ACC112 (cell line): ENCODE results near the gene GALNT13.

Source experiments
- H2AFZ ChIP-seq: fragments of 200-600 bp; sonication (generic); one replicate; pipeline ENCODE4 v1.6.0; 2017; ENCODE audit warnings: antibody characterized with exemption, low read length; ENCODE audit not compliant: unreplicated experiment
- H3K27ac ChIP-seq: fragments of 200-600 bp; sonication (generic); 2 replicates; pipeline ENCODE4 v1.5.1; 2014; ENCODE audit warnings: low read depth, mild to moderate bottlenecking, antibody characterized with exemption, low read length, moderate library complexity
- H3K27me3 ChIP-seq: fragments of 200-600 bp; sonication (generic); 2 replicates; pipeline ENCODE4 v1.6.1; 2014; ENCODE audit warnings: mild to moderate bottlenecking, antibody characterized with exemption, low read length, moderate library complexity, mixed read lengths; ENCODE audit not compliant: insufficient read depth
- H3K36me3 ChIP-seq: fragments of 200-600 bp; sonication (generic); 2 replicates; pipeline ENCODE4 v1.6.1; 2016; ENCODE audit warnings: mild to moderate bottlenecking, antibody characterized with exemption, low read length, moderate library complexity, mixed read lengths; ENCODE audit not compliant: insufficient read depth
- H3K4me1 ChIP-seq: fragments of 200-600 bp; sonication (generic); one replicate; pipeline ENCODE4 v1.6.1; 2016; ENCODE audit warnings: low read length, mixed read lengths; ENCODE audit not compliant: insufficient read depth, unreplicated experiment, control insufficient read depth
- H3K4me3 ChIP-seq: fragments of 200-600 bp; sonication (generic); 2 replicates; pipeline ENCODE4 v1.5.1; 2014; ENCODE audit warnings: mild to moderate bottlenecking, low read depth, low read length
- H3K79me2 ChIP-seq: fragments of 200-600 bp; sonication (generic); one replicate; pipeline ENCODE4 v1.6.0; 2016; ENCODE audit warnings: low read length; ENCODE audit not compliant: control insufficient read depth, unreplicated experiment, insufficient read depth

GALNT13 gene

GRCh38 chr2:153946036-153946435 is 74.3 kb downstream of the GALNT13 start:
- Histone ChIP-seq H3K27ac (no peak overlapping the region), H3K27me3 (no peaks in the 10 kb centered on the region), H3K4me1 (no peaks in the 10 kb centered on the region), H3K4me3 (no peak overlapping the region), H3K79me2 (no peaks in the 10 kb centered on the region), H3K36me3 (no peaks in the 10 kb centered on the region), H2AFZ (no peak overlapping the region)

GRCh38 chr2:153953761-153954160 is 82.0 kb downstream of the GALNT13 start:
- Histone ChIP-seq H3K4me3 (no peak overlapping the region), H3K4me1 (no peaks in the 10 kb centered on the region), H3K79me2 (no peaks in the 10 kb centered on the region), H3K36me3 (no peaks in the 10 kb centered on the region), H2AFZ (no peak overlapping the region), H3K27ac (no peak overlapping the region), H3K27me3 (no peaks in the 10 kb centered on the region)

- no peaks in the 10 kb centered on the region for H3K4me1 ChIP-seq
- H2AFZ ChIP-seq: no peak overlapping the region
- H3K27me3 ChIP-seq: no peaks in the 10 kb centered on the region
- H3K36me3 ChIP-seq: no peaks in the 10 kb centered on the region
- H3K27ac ChIP-seq: no peak overlapping the region
- H3K4me3 ChIP-seq: no peak overlapping the region
- no peaks in the 10 kb centered on the region for H3K79me2 ChIP-seq
Measured at GRCh38 chr2:153963256-153963655, 91.5 kb downstream of the GALNT13 start.

GRCh38 chr2:153967248-153967973 is 95.7 kb downstream of the GALNT13 start:
- H3K79me2 ChIP-seq: no peaks in the 10 kb centered on the region
- no peak overlapping the region for H2AFZ ChIP-seq
- H3K27me3 ChIP-seq: no peaks in the 10 kb centered on the region
- H3K4me1 ChIP-seq: no peaks in the 10 kb centered on the region
- no peak overlapping the region for H3K4me3 ChIP-seq
- H3K27ac ChIP-seq: no peak overlapping the region
- no peaks in the 10 kb centered on the region for H3K36me3 ChIP-seq

- Histone ChIP-seq H3K4me1 (no peaks in the 10 kb centered on the region), H3K4me3 (no peak overlapping the region), H3K27me3 (no peaks in the 10 kb centered on the region), H3K36me3 (no peaks in the 10 kb centered on the region), H2AFZ (no peak overlapping the region), H3K79me2 (no peaks in the 10 kb centered on the region), H3K27ac (no peak overlapping the region)
Measured at GRCh38 chr2:153971250-153971649, 99.5 kb downstream of the GALNT13 start.

- Histone ChIP-seq H3K36me3 (no peaks in the 10 kb centered on the region), H3K27me3 (no peaks in the 10 kb centered on the region), H2AFZ (no peak overlapping the region), H3K4me3 (no peak overlapping the region), H3K27ac (no peak overlapping the region), H3K4me1 (no peaks in the 10 kb centered on the region), H3K79me2 (no peaks in the 10 kb centered on the region)
Measured at GRCh38 chr2:153971855-153972254, 100.1 kb downstream of the GALNT13 start.

GRCh38 chr2:153972412-153972811 is 100.7 kb downstream of the GALNT13 start:
- H3K27me3 ChIP-seq: no peaks in the 10 kb centered on the region
- no peak overlapping the region for H3K4me3 ChIP-seq
- no peaks in the 10 kb centered on the region for H3K4me1 ChIP-seq
- H3K36me3 ChIP-seq: no peaks in the 10 kb centered on the region
- no peak overlapping the region for H2AFZ ChIP-seq
- no peak overlapping the region for H3K27ac ChIP-seq
- no peaks in the 10 kb centered on the region for H3K79me2 ChIP-seq

GRCh38 chr2:153986488-153987229 is 114.9 kb downstream of the GALNT13 start:
- no peak overlapping the region for H3K27ac ChIP-seq
- H3K4me1 ChIP-seq: no peaks in the 10 kb centered on the region
- no peak overlapping the region for H2AFZ ChIP-seq
- H3K27me3 ChIP-seq: no peaks in the 10 kb centered on the region
- no peaks in the 10 kb centered on the region for H3K36me3 ChIP-seq
- no peaks in the 10 kb centered on the region for H3K79me2 ChIP-seq
- no peak overlapping the region for H3K4me3 ChIP-seq

- no peaks in the 10 kb centered on the region for H3K79me2 ChIP-seq
- no peak overlapping the region for H3K4me3 ChIP-seq
- no peaks in the 10 kb centered on the region for H3K27me3 ChIP-seq
- no peak overlapping the region for H3K27ac ChIP-seq
- H2AFZ ChIP-seq: no peak overlapping the region
- H3K36me3 ChIP-seq: no peaks in the 10 kb centered on the region
- H3K4me1 ChIP-seq: no peaks in the 10 kb centered on the region
Measured at GRCh38 chr2:153990771-153991170, 119.0 kb downstream of the GALNT13 start.

GRCh38 chr2:154013514-154013913 is 141.8 kb downstream of the GALNT13 start:
- Histone ChIP-seq H3K4me1 (no peaks in the 10 kb centered on the region), H3K27ac (no peak overlapping the region)

GRCh38 chr2:154015233-154015632 is 143.5 kb downstream of the GALNT13 start:
- Histone ChIP-seq H3K4me3 (no peak overlapping the region), H3K36me3 (no peaks in the 10 kb centered on the region), H3K79me2 (no peaks in the 10 kb centered on the region), H3K27me3 (no peaks in the 10 kb centered on the region), H3K4me1 (no peaks in the 10 kb centered on the region), H3K27ac (no peak overlapping the region), H2AFZ (no peak overlapping the region)

More at GRCh38 chr2:154013514-154013913, 141.8 kb downstream of the GALNT13 start:
- Histone ChIP-seq H3K36me3 (no peaks in the 10 kb centered on the region), H3K4me3 (no peak overlapping the region), H3K27me3 (no peaks in the 10 kb centered on the region), H3K79me2 (no peaks in the 10 kb centered on the region), H2AFZ (no peak overlapping the region)
